NCI-H1930 (cell line): Measurements from ENCODE around the gene ITGB3BP.

Experiments used
- DNase-seq, 2 experiments: peaks; one replicate each; lab custom pipeline; 2025; lab: John Stamatoyannopoulos, UW

The ITGB3BP gene

DNA sequence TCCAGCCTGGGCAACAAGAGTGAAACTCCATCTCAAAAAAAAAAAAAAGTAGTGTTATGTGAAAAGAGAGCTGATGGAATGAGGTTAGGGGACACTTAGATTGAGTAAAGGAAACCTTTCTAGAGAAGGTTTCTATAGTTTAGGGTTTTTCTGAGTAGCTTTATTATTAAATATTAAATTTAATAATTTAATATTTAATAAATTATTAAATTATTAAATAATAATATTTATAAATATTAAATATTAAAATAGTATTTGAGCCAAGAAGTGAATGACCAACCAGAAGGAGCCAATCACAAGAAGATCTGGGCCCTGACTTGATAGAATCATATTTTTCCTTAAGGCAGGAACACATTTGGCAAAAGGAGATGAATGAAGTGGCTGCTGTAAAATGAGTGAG is 104.9 kb downstream of the ITGB3BP start:
- no peak for DNase-seq

DNA sequence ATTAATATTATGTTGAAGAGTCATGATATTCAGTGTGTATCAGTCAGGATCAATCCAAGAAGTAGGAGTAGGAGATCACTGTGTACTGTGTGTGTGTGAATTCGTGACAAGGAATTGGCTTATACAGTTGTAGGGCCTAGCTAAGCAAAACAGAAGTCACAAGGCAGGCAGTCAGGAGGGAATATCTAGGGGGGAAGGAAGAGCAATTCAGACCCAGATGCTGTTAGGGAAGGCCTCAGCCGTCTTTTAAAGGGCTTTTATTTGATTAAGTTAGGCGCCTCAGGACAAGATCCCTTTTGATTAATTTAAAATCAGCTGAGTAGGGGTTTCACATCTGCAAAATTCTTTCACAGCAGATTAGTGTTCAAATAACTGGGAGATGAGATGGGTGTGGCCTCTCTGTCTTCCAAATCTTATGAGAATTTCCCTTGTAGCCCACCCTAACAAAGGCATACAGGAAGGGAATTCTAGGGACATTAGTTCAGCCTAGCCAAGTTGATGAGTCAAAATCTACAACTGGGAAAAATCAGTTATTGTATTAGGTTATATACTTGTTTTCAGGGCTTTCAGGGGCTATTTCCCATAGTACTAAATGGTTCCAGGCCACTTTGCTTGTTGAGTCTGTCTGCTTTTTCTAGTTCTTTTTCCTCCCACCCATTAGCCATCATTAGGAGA is 108.2 kb downstream of the ITGB3BP start:
- no peak for DNase-seq

DNA sequence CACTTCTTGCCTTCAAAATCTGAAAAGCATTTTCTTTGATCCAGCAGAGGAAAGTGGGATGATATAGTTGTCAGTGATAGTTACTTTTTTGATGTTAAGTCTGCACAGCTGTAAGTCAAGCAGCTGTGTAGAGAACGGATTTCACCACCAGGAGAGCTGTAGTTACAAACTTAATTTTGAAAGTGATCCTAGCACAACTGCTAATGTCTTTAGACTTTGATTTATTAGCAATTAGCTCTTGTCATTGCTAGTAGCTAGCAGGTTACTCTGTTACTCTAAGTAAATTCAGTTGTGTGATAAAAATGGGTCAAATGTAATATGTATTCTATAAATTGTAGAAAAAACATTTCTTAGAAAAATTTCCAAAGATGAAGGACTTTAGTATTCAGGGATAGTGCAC is 109.6 kb downstream of the ITGB3BP start:
- no peak for DNase-seq

DNA sequence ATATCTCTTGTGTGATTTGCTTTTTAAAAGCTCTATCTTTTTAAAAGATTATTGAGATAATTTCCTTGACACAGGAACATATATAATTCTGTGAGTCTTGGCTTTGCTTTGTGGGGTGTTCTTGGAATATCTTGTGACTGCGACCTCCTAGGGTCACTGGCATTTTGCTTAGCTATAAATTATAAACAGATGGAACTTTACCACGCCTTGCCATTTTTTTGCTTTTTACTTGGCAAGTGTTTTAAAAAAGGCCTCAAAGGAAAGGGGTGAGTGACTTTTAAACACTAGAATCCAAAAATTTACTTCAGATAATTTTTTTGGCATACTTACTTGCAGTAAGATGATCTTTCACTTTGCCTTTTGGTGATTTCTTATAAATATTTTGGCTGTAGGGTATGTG is 112.0 kb downstream of the ITGB3BP start:
- no peak for DNase-seq

DNA sequence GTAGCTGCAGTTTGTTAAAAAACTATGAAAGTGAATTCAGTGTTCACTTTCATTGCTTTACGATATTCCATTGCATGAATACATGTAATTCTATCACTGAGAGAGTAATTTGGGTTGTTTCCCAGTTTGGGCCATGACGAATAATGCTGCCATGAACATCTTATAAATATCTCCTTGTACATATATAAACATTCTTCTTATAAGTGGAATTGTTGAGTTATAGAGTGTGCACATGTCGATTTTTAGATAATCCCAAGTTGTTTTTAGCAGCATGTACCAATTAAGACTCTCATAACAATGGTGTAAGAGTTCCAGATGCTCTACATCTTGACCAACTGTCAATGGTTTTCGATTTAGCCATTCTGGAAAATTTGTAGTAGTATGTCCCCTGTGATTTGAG is 114.7 kb downstream of the ITGB3BP start:
- DNase-seq, result no peak

DNA sequence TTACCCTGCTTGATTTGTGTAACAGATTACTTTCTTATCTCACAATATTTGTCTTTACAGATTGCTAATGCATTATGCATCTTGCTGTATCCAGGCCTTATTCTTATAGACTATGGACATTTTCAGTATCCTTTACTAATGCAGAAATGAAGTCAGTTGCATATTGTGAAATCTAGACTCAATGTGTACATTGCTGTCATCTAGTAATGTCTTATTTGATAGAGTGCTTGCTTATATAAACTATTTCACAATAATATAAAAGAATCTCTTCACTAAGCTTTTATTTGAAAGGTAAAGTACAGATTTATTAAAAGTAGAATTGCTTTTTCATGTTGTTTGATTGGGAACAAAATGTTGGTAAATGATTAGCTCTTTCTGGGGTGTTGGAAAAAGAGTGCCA is 116.0 kb downstream of the ITGB3BP start:
- no peak for DNase-seq

DNA sequence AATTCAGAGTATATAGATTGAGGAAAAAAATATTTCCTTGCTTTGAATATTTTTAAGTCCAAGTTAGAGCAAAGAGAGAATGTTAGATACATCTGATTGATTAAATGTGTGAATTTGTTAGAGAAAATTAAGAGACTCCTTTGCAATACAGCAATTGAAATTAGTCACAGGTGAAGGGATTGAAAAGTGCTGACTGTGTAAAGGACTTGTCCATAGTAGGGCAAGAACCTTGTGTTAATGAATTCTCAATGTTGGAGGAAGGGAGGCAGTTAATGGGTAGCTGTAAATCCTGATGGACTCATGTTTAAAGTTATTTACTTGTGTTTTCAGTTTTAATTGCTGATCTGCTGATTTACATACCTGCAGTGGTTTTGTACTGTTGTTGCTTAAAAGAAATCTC is 117.0 kb downstream of the ITGB3BP start:
- no peak for DNase-seq

DNA sequence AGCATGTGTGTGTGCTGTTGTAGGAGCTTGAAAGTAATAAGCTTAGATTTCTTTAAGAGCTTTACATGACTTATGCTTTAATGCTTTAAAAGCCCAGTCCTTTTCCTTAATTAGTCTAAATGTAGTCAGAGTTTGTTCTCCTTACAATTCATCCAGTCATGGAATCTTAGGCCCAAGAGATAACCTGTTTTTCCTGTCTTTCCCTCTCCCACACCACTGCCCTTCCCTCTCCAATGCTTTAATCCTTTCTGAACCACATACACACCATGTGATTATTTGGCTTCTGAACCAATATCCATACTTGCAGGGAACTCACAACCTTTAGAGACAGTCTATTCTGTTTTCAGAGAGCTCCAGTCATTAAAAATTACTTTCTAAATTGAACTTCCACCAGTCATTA is 118.0 kb downstream of the ITGB3BP start:
- no peak for DNase-seq

DNA sequence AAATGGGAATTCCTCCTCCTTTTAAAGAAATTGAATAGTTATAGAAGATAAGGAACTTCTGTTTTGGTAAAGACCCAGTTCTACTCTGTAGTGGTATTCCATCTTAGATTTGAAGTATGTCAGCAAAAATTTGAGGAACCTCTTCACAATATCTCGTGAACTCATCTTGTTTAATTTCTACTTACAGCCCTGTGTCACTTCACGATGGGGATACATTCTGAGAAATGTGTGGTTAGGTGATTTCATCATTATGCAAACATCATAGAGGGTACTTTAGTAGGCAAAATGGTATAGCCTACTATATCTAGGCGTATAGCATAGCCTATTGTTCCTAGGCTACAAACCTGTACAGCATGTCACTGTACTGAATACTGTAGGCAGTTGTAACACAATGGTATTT is 119.6 kb downstream of the ITGB3BP start:
- no peak for DNase-seq

DNA sequence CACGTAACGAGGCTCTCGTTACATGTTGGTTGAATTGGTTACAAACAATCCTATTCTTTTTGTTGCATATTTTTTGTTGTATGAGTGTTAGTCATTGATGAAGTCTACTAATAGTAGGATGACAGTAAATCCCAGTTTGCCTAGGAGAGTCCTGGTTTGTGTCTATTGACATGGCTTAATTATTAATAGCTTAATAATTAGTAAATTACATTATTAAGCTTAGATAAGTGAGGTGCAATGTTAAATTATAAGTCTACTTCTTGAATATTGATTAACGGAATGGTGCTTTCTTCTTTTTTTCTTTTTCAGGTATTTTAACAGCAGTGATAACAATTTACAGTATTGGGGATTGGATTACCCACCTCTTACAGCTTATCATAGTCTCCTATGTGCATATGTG is 121.1 kb downstream of the ITGB3BP start:
- DNase-seq, result no peak
